Measurements from ENCODE around the gene TARS1. TPM values are rescaled to one million over a fixed set of nuclear protein-coding genes. Genes with fewer than 3 reads are reported as not detected.

The TARS1 gene
- total and polyA plus RNA-seq, 10 of the 15 experiments (the other 5 are each of a cell fraction or from before 2014, with no cell fraction given): 163 to 350 (median 228) TPM

GRCh38 chr5:33432656-33433055 is 8.1 kb upstream of the TARS1 start:
- 41% methylated on average over 1 of the region's 1 CpG for WGBS (ENCODE audit: insufficient coverage, insufficient replicate concordance, low lambda C conversion rate, missing lambda C conversion rate)
- no peak overlapping the region for H2AFZ ChIP-seq (ENCODE audit: control insufficient read depth, low read depth, low read length)
- in situ Hi-C loops (cut with MboI): loop anchor here (25.0 kb wide), 1 partner anchor 1030 kb away; no protein-coding TSS in a partner anchor
- ChIA-PET POLR2A (no interaction called here), CTCF (interaction anchor here (4.3 kb wide), 1 partner anchor 538 kb away, joined by 70 read pairs; no protein-coding TSS in a partner anchor), SMC1A (ENCODE audit: uncharacterized antibody, unreplicated experiment) (interaction anchor here (4.1 to 5.0 kb wide), 2 partner anchors 501 to 537 kb away, joined by 43 to 64 read pairs; no protein-coding TSS in a partner anchor), RAD21 (ENCODE audit: unreplicated experiment) (interaction anchor here (1.3 kb wide), 1 partner anchor 502 kb away, joined by 10 read pairs; no protein-coding TSS in a partner anchor)
- no peak overlapping the region for H3K4me2 ChIP-seq (ENCODE audit: control insufficient read depth, insufficient read depth)
- no peaks in the 10 kb centered on the region for H3K36me3 ChIP-seq (ENCODE audit: control insufficient read depth in 2 of 2, insufficient read depth in 2 of 2, low read length in 1 of 2)
- no peaks in the 10 kb centered on the region for H4K20me1 ChIP-seq (ENCODE audit: control insufficient read depth, insufficient read depth)
- ATAC-seq (no peak), FAIRE-seq (no peak), DNase-seq (ENCODE audit: low read depth, low spot score) (no peak)
- no TSS peak for BruUV-seq (replicated peaks)
- no peak overlapping the region for H3K9ac ChIP-seq (ENCODE audit: control insufficient read depth, insufficient read depth, low read length)
- H3K4me3 ChIP-seq: no peak overlapping the region
- no peak overlapping the region for H3K27ac ChIP-seq (ENCODE audit: control insufficient read depth, insufficient read depth)
- intact Hi-C loops (cut with micrococcal nuclease; ENCODE audit: unreplicated experiment): no loop called here
- H3K4me1 ChIP-seq (ENCODE audit: control insufficient read depth, insufficient read depth, low read length): no peaks in the 10 kb centered on the region
- no peaks in the 10 kb centered on the region for H3K27me3 ChIP-seq (replicated peaks in 1 of 2; ENCODE audit: control insufficient read depth in 2 of 2, insufficient read depth in 2 of 2, low read length in 1 of 2)
- H3K9me3 ChIP-seq (replicated peaks; ENCODE audit: control insufficient read depth, insufficient read depth, low read length): no peaks in the 10 kb centered on the region; the same call in 1 of the 3 replicates
- peaks cover under 1% of the 10 kb centered on the region for H3K79me2 ChIP-seq (ENCODE audit: control insufficient read depth, insufficient read depth, low read length)
- TF ChIP-seq KDM1A (IDR thresholded peaks at IDR 0.05; ENCODE audit: borderline replicate concordance) (no peak), NR2C2 (IDR thresholded peaks at IDR 0.05; ENCODE audit: borderline replicate concordance, control insufficient read depth, insufficient read length, low read depth) (no peak), SIX5 (IDR thresholded peaks at IDR 0.05; ENCODE audit: low read depth, low read length, severe bottlenecking) (no peak), NFIC (IDR thresholded peaks at IDR 0.05; ENCODE audit: low read depth, low read length) (no peak), PML (IDR thresholded peaks at IDR 0.05; ENCODE audit: low read length) (no peak), RFX5 (IDR thresholded peaks at IDR 0.05; ENCODE audit: low read depth, low read length) (no peak), CREB1 (IDR thresholded peaks at IDR 0.05; ENCODE audit: low read depth) (no peak)
